Suprapubic skin (tissue), 4 donors: Measurements from ENCODE around the gene CD248. TPM values are rescaled to one million over a fixed set of nuclear protein-coding genes. Genes with fewer than 3 reads are reported as not detected.

ENCODE experiments used
- DNase-seq, 2 donors: peaks; one replicate each; pipeline ENCODE4 v3.0.0-alpha.2; 2019; ENCODE audit warnings: low spot score in 2 of 2
- H3K27ac ChIP-seq: fragments of 200-600 bp; sonication (generic); one replicate; pipeline ENCODE4 v1.5.1; 2019
- H3K27me3 ChIP-seq: fragments of 200-600 bp; sonication (generic); one replicate; pipeline ENCODE4 v1.5.1; 2019
- H3K36me3 ChIP-seq: fragments of 200-600 bp; sonication (generic); one replicate; pipeline ENCODE4 v1.5.1; 2019
- H3K4me1 ChIP-seq: fragments of 200-600 bp; sonication (generic); one replicate; pipeline ENCODE4 v1.5.1; 2019
- H3K4me3 ChIP-seq: fragments of 200-600 bp; sonication (generic); one replicate; pipeline ENCODE4 v1.5.1; 2019; ENCODE audit warnings: mild to moderate bottlenecking
- H3K9me3 ChIP-seq: fragments of 200-600 bp; sonication (generic); one replicate; pipeline ENCODE4 v1.5.1; 2019
- CTCF ChIP-seq, 2 donors: fragments of 200-600 bp in 1 of 2; fragments of 450-650 bp in 1 of 2; sonication (generic) in 1 of 2; IDR thresholded peaks; one replicate each; pipeline ENCODE4 v1.5.1; 2016 to 2019; ENCODE audit warnings: antibody characterized with exemption in 2 of 2, mild to moderate bottlenecking in 1 of 2, moderate library complexity in 1 of 2
- EP300 ChIP-seq: sonication (generic); formaldehyde crosslinking; IDR thresholded peaks from one replicate; pipeline ENCODE4 v1.6.1; 2017; ENCODE audit warnings: antibody characterized with exemption
- POLR2A ChIP-seq, 2 donors: fragments of 450-650 bp; IDR thresholded peaks; one replicate each; pipeline ENCODE4 v1.6.1; 2017; ENCODE audit warnings: antibody characterized with exemption in 2 of 2, mild to moderate bottlenecking in 2 of 2, moderate library complexity in 2 of 2
- POLR2AphosphoS5 ChIP-seq, 3 donors: sonication (generic); formaldehyde crosslinking; IDR thresholded peaks; one replicate each; pipeline ENCODE4 v1.6.1; 2017; ENCODE audit warnings: antibody characterized with exemption in 3 of 3
- WGBS: methylation state at CpG from one replicate; pipeline ENCODE4 v1.1.5; 2018; 5-methylcytosine and 5-hydroxymethylcytosine counted together
- total RNA-seq, 4 donors: library from RNA; depleted of rRNA; stranded (reverse); fragments of >200 nt; gene quantifications; one replicate each; pipeline ENCODE4 v1.1.0, GENCODE V29; 2016

CD248 gene
- total RNA-seq, 4 donors from 2014 or later = 5.9 to 32.6 (median 19.2) TPM

- peak in 1 of 2 donors; percentile 70 for DNase-seq
- Histone ChIP-seq H3K36me3 (peaks cover 53% of the 10 kb centered on the region), H3K27ac (peak overlapping the region; percentile 90), H3K4me3 (peak overlapping the region; percentile 71), H3K9me3 (no peaks in the 10 kb centered on the region), H3K27me3 (no peaks in the 10 kb centered on the region), H3K4me1 (peaks cover 62% of the 10 kb centered on the region)
- WGBS = 4% methylated on average over 11 of the region's 35 CpGs
- TF ChIP-seq EP300 = no peak
- no peak for TF ChIP-seq CTCF (IDR thresholded peaks at IDR 0.05)
- no peak for TF ChIP-seq POLR2AphosphoS5 (IDR thresholded peaks at IDR 0.05)
- TF ChIP-seq POLR2A (IDR thresholded peaks at IDR 0.05) = no peak
Measured at GRCh38 chr11:66335531-66336233, 18.8 kb upstream of the CD248 start.

GRCh38 chr11:66334605-66335442, 18.0 kb upstream of the CD248 start:
- WGBS = 59% methylated on average over 19 of the region's 42 CpGs
- H3K36me3 ChIP-seq = peaks cover 44% of the 10 kb centered on the region
- H3K4me1 ChIP-seq = peaks cover 62% of the 10 kb centered on the region
- H3K27me3 ChIP-seq = no peaks in the 10 kb centered on the region
- peak in 1 of 2 donors; percentile 67 for DNase-seq
- no peak overlapping the region for H3K27ac ChIP-seq
- H3K9me3 ChIP-seq = no peaks in the 10 kb centered on the region
- TF ChIP-seq POLR2A (IDR thresholded peaks at IDR 0.05) (no peak), POLR2AphosphoS5 (IDR thresholded peaks at IDR 0.05) (no peak), CTCF (IDR thresholded peaks at IDR 0.05) (no peak), EP300 (no peak)
- H3K4me3 ChIP-seq = peak overlapping the region; percentile 71

DNA sequence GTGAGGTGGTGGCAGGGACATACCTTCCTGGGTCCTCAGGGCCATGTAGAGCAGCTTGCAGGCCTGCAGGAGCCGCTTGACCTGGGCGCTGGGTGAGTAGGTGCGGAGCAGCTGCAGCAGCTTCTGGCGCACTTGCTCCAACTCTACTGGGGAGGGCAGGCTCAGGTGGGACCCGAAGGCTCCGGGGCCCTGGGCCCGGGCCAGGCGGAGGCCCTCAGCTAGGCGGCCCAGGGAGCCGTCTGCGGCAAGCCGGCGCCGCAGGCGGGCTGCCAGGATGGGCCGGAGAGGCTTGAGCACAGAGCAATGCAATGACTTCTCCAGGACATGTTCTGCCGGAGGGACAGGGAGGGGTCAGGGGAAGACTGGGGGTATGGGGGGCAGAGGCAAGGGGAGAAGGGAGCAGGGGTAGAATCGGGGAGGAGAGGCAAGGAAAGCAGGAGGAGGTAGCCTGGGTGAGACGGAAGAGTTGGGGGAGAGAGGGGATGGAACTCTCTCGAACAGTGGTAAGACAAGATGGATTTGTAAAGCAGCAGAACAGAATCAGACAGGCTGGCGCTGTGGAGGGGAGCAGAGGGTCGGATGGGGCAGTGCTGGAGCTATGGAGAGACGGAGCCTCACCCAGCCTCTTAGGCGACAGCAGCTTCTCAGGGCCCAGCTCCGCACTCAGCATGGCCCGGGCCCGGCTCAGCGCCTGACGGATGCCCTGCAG, 17.2 kb upstream of the CD248 start:
- DNase-seq = peak in 1 of 2 donors; percentile 32
- 73% methylated on average over 17 of the region's 29 CpGs for WGBS
- peaks cover 36% of the 10 kb centered on the region for H3K36me3 ChIP-seq
- peak overlapping the region; percentile 71 for H3K4me3 ChIP-seq
- H3K9me3 ChIP-seq = no peaks in the 10 kb centered on the region
- TF ChIP-seq POLR2AphosphoS5 (IDR thresholded peaks at IDR 0.05) (no peak), CTCF (IDR thresholded peaks at IDR 0.05) (no peak), EP300 (no peak), POLR2A (IDR thresholded peaks at IDR 0.05) (no peak)
- peaks cover 58% of the 10 kb centered on the region for H3K4me1 ChIP-seq
- no peak overlapping the region for H3K27ac ChIP-seq
- no peaks in the 10 kb centered on the region for H3K27me3 ChIP-seq

DNA sequence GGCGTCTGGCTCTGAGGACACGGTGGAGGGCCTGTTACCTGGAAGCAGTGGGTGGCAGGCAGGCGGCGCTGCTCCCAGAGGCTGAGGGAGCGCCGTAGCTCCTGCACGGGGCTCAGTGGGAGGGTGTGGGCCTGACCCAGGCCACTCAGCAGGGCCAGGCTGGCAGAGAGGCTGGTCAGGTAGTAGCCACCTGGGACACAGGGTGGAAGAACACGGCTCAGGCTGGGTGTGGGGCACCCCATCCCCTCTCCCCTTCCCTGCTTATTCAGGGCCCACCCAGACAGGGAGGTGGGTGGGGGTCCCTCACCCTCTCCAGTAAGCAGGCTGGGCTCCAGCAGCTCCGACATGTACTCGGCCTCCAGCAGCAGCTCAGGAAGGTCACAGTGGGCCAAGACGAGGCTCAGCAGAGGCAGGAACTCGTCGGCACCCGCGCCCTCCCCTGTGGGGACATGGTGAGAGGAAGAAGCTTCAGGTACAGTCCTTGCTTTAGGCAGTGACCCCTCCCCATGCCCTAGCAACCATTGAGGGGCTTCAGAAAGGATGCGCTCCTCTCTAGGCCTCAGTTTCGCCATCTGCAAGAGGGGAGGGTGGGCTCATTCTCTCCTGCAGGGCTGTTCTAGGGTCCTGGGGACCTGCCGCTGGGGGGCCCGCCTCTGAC, 16.5 kb upstream of the CD248 start:
- Histone ChIP-seq H3K9me3 (no peaks in the 10 kb centered on the region), H3K27ac (no peak overlapping the region), H3K27me3 (no peaks in the 10 kb centered on the region), H3K4me3 (no peak overlapping the region), H3K4me1 (peaks cover 58% of the 10 kb centered on the region), H3K36me3 (peaks cover 36% of the 10 kb centered on the region)
- TF ChIP-seq CTCF (IDR thresholded peaks at IDR 0.05) (no peak), POLR2AphosphoS5 (IDR thresholded peaks at IDR 0.05) (no peak), POLR2A (IDR thresholded peaks at IDR 0.05) (no peak), EP300 (no peak)
- WGBS = 67% methylated on average over 2 of the region's 19 CpGs
- no peak for DNase-seq
